Posterior cingulate gyrus (tissue), 11 donors: ENCODE data around the gene CXCR2.
A peak's percentile ranks its signal among the peaks of the same experiment; 100 is the strongest.

ENCODE experiments used
- DNase-seq, 10 donors: peaks; one replicate each; pipeline versions ENCODE4 v3.0.0 to v3.0.0-alpha.2; 2020 to 2021; ENCODE audit warnings: mixed read lengths in 3 of 10
- intact Hi-C: fragments of 100-400 bp; cut with DNase I; formaldehyde crosslinking; loops from one replicate; pipeline ENCODE4 v1.15.1; 2023

The CXCR2 gene

DNA sequence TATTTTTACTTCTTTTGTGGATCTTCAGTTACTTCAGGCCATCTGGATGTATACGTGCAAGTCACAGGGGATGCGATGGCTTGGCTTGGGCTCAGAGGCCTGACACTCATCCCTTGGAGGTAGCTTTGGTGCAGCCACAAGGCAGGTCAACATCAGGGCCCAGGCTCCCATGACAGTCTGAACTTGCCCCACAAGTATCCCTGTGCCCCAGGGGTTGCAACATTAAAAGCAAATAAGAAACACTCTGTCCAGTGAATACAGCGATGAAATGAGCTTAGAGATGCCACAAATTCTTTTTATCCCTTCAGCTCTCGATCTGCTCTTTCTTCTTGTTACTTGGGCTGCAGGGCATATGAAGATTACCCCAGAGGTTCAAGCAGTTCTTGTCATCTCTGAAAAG, 54.0 kb downstream of the CXCR2 start:
- intact Hi-C loops, result no loop called here
- DNase-seq, result no peak

DNA sequence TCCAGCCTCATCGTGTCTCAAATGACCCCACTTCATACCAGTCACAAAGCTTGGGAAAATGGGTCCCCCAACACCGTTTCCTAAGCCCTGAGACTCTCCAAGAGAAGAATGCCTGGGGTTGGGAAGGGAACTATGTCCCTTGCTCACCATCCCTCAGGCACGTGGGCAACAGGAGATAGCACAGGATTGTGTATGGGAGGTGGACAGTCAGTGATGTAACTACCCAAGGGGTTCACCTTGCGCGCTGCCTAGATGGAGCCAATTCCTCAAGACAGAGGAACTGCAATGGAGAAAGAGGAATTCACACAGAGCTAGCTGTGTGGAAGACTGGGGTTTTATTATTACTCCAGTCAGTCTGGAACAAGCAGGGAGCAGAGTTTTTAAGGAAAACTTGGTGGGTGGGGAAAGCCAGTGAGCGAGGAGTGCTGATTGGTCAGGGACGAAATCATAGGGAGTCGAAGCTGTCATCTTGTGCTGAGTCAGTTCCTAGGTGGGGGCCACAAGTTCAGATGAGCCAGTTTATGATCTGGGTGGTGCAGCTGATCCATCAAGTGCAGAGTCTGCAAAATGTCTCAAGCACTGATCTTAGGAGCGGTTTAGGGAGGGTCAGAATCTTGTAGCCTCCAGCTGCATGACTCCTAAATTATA, 54.8 kb downstream of the CXCR2 start:
- DNase-seq, result no peak
- intact Hi-C loops, result no loop called here

DNA sequence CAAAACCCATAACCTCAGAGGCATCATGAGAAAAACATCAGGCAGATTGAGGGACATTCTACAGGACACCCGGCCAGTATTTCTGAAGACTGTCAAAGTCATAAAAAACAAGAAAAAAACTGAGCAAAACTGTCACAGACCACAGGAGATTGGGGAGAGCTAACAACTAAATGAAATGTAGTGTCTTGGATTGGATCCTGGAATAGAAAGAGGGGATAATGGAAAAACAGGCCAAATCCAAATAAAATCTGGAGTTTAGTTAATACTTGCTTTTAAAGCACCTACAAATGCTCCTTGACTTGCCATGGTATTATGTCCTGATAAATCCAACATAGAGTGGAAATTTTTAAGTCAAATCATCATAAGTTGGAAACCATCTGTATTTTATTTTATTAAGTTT, 58.5 kb downstream of the CXCR2 start:
- DNase-seq, result no peak
- intact Hi-C loops, result no loop called here

DNA sequence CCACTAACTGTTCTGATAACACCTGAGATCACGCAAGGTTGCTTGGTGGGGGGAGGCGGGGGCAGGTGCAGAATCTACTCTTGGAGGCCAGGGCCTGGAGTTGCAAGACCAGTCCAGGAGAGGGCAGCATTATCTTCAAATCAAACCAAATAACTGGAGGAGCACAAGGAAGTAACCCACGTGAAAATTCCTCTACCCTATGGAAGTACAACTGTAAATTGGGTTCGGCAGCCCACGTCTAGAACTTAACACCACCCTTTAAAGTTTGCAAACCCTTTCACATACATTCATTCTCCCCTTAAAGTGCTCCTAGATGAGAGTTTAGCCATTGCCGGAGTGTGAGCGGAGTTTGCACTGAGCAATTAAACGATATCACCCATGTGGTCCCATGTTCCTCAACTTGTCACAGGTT, 60.5 kb downstream of the CXCR2 start:
- intact Hi-C loops, result no loop called here
- peak in 7 of 10 donors; percentile 15 to 84 (median 48) for DNase-seq
